K562 (cell line): ENCODE results near the gene ZNF157. TPM values are rescaled to one million over a fixed set of nuclear protein-coding genes. Genes with fewer than 3 reads are reported as not detected.
A peak's percentile ranks its signal among the peaks of the same experiment; 100 is the strongest.

Experiments
- CBX2 ChIP-seq: fragments of 200-600 bp; sonication (generic); IDR thresholded peaks from one replicate; pipeline ENCODE4 v1.6.1; 2012; ENCODE audit warnings: mild to moderate bottlenecking, low read length, inconsistent platforms; ENCODE audit not compliant: insufficient read depth, poor library complexity, severe bottlenecking
- CSDE1 ChIP-seq, 2 experiments: fragments of 450-650 bp; IDR thresholded peaks; 2 replicates each; pipeline ENCODE4 v1.6.1; 2016; ENCODE audit warnings: mild to moderate bottlenecking in 1 of 2
- MGA ChIP-seq: fragments of 450-650 bp; IDR thresholded peaks from 2 replicates; pipeline ENCODE4 v1.6.1; 2016; ENCODE audit warnings: mild to moderate bottlenecking, moderate library complexity
- SRSF1 ChIP-seq: fragments of 200-400 bp; formaldehyde crosslinking; IDR thresholded peaks from 2 replicates; pipeline ENCODE4 v1.6.1; 2017; ENCODE audit warnings: mild to moderate bottlenecking, low read depth, low read length, moderate library complexity
- ZBTB11 ChIP-seq, 3 experiments: fragments of 200-800 bp in 1 of 3; fragments of 250-450 bp in 1 of 3; fragments of 450-650 bp in 1 of 3; sonication (Bioruptor Pico) in 1 of 3; sonication (Bioruptor generic) in 1 of 3; formaldehyde crosslinking in 1 of 3; IDR thresholded peaks; 2 replicates each; pipeline versions ENCODE4 v1.6.1 to v1.8.0; 2016 to 2022; ENCODE audit warnings: mild to moderate bottlenecking in 2 of 3, missing genetic modification characterization in 2 of 3, missing compliant biosample characterization in 1 of 3, moderate library complexity in 1 of 3
- polyA plus RNA-seq, 8 experiments: library from polyadenylated mRNA; depleted of rRNA in 4 of 8; stranded (reverse) in 5 of 8; unstranded in 3 of 8; fragments of >200 nt; fragmentation: Nextera tagmentation in 2 of 8; fragmentation: Illumina TruSeq in 1 of 8; extraction: Ambion mirVana in 2 of 8; extraction: Trizol in 1 of 8; gene quantifications; 2 replicates each; pipeline versions ENCODE4 v1.2.1 to v1.2.3, GENCODE V29; 2011 to 2014; ENCODE audit warnings: inconsistent platforms in 1 of 8, missing spikeins in 1 of 8
- total RNA-seq, 7 experiments: library from RNA; depleted of rRNA in 6 of 7; stranded (reverse); fragments of >200 nt in 6 of 7; fragmentation: Illumina TruSeq in 2 of 7; extraction: Trizol in 2 of 7; gene quantifications; 2 replicates each; pipeline versions ENCODE4 v1.2.1 to v1.2.3, GENCODE V29; 2011 to 2021; ENCODE audit warnings: low replicate concordance in 1 of 7
- TF ChIP-seq, protein P1 (sequence below): fragments of 450-650 bp; IDR thresholded peaks from 2 replicates; pipeline ENCODE4 v1.6.1; 2016; ENCODE audit warnings: borderline replicate concordance
- TF ChIP-seq, protein P2 (sequence below): fragments of 450-650 bp; IDR thresholded peaks from 2 replicates; pipeline ENCODE4 v1.6.1; 2016

The ZNF157 gene
- total and polyA plus RNA-seq, 9 of the 15 experiments (the other 6 are each of a cell fraction or from before 2014, with no cell fraction given): 0.03 TPM; not detected in 8

GRCh38 chrX:47366041-47366722 lies 4.2 kb upstream of the ZNF157 start (continued):
- no peak for TF ChIP-seq ZBTB11 (CRISPR knock-in tag; IDR thresholded peaks at IDR 0.05)
- TF ChIP-seq, protein P1, sequence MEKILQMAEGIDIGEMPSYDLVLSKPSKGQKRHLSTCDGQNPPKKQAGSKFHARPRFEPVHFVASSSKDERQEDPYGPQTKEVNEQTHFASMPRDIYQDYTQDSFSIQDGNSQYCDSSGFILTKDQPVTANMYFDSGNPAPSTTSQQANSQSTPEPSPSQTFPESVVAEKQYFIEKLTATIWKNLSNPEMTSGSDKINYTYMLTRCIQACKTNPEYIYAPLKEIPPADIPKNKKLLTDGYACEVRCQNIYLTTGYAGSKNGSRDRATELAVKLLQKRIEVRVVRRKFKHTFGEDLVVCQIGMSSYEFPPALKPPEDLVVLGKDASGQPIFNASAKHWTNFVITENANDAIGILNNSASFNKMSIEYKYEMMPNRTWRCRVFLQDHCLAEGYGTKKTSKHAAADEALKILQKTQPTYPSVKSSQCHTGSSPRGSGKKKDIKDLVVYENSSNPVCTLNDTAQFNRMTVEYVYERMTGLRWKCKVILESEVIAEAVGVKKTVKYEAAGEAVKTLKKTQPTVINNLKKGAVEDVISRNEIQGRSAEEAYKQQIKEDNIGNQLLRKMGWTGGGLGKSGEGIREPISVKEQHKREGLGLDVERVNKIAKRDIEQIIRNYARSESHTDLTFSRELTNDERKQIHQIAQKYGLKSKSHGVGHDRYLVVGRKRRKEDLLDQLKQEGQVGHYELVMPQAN: no peak
- peak; percentile 31 for TF ChIP-seq MGA
- peak in 1 of 2 experiments; percentile 90; a peak in 2 of 4 replicates for TF ChIP-seq CSDE1 (IDR thresholded peaks at IDR 0.05)
- no peak for TF ChIP-seq CBX2
- TF ChIP-seq, protein P2, sequence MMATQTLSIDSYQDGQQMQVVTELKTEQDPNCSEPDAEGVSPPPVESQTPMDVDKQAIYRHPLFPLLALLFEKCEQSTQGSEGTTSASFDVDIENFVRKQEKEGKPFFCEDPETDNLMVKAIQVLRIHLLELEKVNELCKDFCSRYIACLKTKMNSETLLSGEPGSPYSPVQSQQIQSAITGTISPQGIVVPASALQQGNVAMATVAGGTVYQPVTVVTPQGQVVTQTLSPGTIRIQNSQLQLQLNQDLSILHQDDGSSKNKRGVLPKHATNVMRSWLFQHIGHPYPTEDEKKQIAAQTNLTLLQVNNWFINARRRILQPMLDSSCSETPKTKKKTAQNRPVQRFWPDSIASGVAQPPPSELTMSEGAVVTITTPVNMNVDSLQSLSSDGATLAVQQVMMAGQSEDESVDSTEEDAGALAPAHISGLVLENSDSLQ: peak; percentile 50; the same call in 1 of the 2 replicates
- TF ChIP-seq SRSF1: no peak
